Osteocyte (in vitro differentiated cells): Measurements from ENCODE around the gene HIBCH. TPM values are rescaled to one million over a fixed set of nuclear protein-coding genes. Genes with fewer than 3 reads are reported as not detected.
"Not testable (repeated sequence)": the region's sequence is repeated elsewhere in the genome, so short reads cannot be mapped to it uniquely, and the experiment has no call there.

Experiments used
- DNase-seq: peaks from one replicate; pipeline ENCODE4 v3.0.0; 2021; ENCODE audit warnings: mixed read lengths; ENCODE audit not compliant: unreplicated experiment; ENCODE audit errors: extremely low spot score
- H3K27ac Mint-ChIP-seq: one replicate; pipeline ENCODE4 v1.8.0; 2021; ENCODE audit warnings: mild to moderate bottlenecking, mixed read lengths; ENCODE audit not compliant: unreplicated experiment
- H3K27me3 Mint-ChIP-seq: one replicate; pipeline ENCODE4 v1.8.0; 2021; ENCODE audit warnings: mixed read lengths; ENCODE audit not compliant: unreplicated experiment
- H3K36me3 Mint-ChIP-seq: one replicate; pipeline ENCODE4 v1.8.0; 2021; ENCODE audit warnings: mixed read lengths; ENCODE audit not compliant: unreplicated experiment
- H3K4me1 Mint-ChIP-seq: one replicate; pipeline ENCODE4 v1.8.0; 2021; ENCODE audit warnings: mixed read lengths; ENCODE audit not compliant: unreplicated experiment
- H3K4me3 Mint-ChIP-seq: one replicate; pipeline ENCODE4 v1.8.0; 2021; ENCODE audit warnings: mild to moderate bottlenecking, moderate library complexity, mixed read lengths; ENCODE audit not compliant: unreplicated experiment
- H3K9me3 Mint-ChIP-seq: one replicate; pipeline ENCODE4 v1.8.0; 2021; ENCODE audit warnings: mixed read lengths; ENCODE audit not compliant: unreplicated experiment
- total RNA-seq: library from RNA; stranded (reverse); gene quantifications from 2 replicates; pipeline ENCODE4 v1.2.1, GENCODE V29; 2021
- TF ChIP-seq, protein P1 (sequence below): fragments of 200-600 bp; sonication (generic); IDR thresholded peaks from 2 replicates; pipeline ENCODE4 v1.5.0; 2021; ENCODE audit warnings: antibody characterized with exemption, mild to moderate bottlenecking, moderate library complexity

Gene HIBCH
- total RNA-seq, 1 donor from 2014 or later = 28.4 TPM

DNA sequence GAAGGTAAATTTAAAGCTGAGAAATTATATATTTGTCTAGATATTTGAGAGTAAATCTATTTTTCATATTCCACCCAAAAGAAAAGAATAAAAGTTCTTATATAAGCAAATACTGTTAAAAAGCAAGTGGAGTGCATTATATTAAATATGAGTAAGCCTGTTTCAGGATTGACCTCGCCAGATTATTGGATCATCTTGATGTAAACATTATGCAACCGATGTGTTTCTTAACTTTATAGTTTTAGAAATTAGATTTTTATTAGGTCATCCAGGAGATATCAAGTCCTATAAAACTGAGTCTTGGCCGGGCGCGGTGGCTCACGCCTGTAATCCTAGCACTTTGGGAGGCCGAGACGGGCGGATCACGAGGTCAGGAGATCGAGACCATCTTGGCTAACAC lies 156.8 kb downstream of the HIBCH start:
- peaks cover 12% of the 10 kb centered on the region for H3K9me3 Mint-ChIP-seq
- H3K4me3 Mint-ChIP-seq = no peak overlapping the region
- no peaks in the 10 kb centered on the region for H3K27me3 Mint-ChIP-seq
- H3K27ac Mint-ChIP-seq = no peak overlapping the region
- H3K36me3 Mint-ChIP-seq = no peaks in the 10 kb centered on the region
- H3K4me1 Mint-ChIP-seq = no peaks in the 10 kb centered on the region
- no peak for DNase-seq
- TF ChIP-seq, protein P1, sequence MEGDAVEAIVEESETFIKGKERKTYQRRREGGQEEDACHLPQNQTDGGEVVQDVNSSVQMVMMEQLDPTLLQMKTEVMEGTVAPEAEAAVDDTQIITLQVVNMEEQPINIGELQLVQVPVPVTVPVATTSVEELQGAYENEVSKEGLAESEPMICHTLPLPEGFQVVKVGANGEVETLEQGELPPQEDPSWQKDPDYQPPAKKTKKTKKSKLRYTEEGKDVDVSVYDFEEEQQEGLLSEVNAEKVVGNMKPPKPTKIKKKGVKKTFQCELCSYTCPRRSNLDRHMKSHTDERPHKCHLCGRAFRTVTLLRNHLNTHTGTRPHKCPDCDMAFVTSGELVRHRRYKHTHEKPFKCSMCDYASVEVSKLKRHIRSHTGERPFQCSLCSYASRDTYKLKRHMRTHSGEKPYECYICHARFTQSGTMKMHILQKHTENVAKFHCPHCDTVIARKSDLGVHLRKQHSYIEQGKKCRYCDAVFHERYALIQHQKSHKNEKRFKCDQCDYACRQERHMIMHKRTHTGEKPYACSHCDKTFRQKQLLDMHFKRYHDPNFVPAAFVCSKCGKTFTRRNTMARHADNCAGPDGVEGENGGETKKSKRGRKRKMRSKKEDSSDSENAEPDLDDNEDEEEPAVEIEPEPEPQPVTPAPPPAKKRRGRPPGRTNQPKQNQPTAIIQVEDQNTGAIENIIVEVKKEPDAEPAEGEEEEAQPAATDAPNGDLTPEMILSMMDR = no peak

DNA sequence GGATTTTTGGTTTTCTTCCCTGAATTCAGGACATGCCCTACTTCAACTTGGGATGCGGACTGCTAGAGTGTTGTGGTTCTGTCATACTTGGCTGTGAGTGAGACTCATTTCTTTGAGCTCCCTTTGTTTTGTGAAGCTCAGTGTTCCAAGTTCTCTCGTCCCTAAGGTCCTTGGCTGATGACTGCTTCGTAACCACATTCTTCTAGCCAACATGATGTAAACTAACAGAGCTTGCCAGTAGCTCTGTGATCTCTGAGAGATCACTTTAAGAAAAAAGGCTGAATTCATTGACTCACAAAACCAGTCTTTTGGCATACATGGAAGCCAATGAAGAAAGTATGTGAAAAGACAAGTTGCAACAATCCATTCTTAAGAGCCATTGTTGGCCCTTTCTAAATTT lies 160.2 kb downstream of the HIBCH start:
- Mint-ChIP-seq H3K36me3 (no peaks in the 10 kb centered on the region), H3K9me3 (no peaks in the 10 kb centered on the region)

DNA sequence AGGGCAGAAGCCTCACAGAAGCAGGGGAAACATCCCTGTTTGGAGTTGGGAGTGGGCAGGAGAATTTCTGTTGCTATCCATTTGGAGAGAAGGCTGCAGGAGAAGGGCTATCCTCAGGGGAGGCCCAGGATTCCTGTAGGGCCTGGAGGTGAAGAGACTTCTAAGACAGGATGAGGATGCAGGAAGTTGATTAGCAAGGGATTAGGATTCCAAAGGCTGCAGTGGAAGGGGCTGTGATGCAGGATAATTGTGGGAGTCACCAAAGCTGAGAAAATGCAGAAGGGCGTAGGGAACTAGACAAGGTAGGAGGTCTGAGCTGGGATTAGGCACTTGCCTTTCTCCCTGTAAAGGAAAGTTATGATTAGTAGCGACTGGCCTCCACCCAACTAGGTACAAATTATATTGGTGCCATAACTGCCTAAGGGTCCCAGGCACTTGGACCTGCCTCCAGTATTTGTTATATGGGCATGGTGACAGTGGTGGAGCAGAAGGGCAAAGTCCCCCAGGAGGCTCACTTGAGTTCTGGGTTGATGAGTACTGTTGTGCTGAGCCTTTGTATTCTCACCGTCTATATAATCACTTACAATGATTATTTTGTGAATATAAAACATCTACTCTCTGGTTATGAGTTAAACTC lies 160.7 kb downstream of the HIBCH start:
- Mint-ChIP-seq H3K4me1 (no peaks in the 10 kb centered on the region), H3K4me3 (no peak overlapping the region), H3K36me3 (no peaks in the 10 kb centered on the region), H3K27ac (no peak overlapping the region), H3K27me3 (no peaks in the 10 kb centered on the region), H3K9me3 (no peaks in the 10 kb centered on the region)
- DNase-seq = no peak
- TF ChIP-seq, protein P1 = no peak

More for the DNA sequence above, 160.2 kb downstream of the HIBCH start:
- Mint-ChIP-seq H3K27me3 (no peaks in the 10 kb centered on the region), H3K27ac (no peak overlapping the region), H3K4me3 (no peak overlapping the region), H3K4me1 (no peaks in the 10 kb centered on the region)
- no peak for DNase-seq
- TF ChIP-seq, protein P1 = no peak

DNA sequence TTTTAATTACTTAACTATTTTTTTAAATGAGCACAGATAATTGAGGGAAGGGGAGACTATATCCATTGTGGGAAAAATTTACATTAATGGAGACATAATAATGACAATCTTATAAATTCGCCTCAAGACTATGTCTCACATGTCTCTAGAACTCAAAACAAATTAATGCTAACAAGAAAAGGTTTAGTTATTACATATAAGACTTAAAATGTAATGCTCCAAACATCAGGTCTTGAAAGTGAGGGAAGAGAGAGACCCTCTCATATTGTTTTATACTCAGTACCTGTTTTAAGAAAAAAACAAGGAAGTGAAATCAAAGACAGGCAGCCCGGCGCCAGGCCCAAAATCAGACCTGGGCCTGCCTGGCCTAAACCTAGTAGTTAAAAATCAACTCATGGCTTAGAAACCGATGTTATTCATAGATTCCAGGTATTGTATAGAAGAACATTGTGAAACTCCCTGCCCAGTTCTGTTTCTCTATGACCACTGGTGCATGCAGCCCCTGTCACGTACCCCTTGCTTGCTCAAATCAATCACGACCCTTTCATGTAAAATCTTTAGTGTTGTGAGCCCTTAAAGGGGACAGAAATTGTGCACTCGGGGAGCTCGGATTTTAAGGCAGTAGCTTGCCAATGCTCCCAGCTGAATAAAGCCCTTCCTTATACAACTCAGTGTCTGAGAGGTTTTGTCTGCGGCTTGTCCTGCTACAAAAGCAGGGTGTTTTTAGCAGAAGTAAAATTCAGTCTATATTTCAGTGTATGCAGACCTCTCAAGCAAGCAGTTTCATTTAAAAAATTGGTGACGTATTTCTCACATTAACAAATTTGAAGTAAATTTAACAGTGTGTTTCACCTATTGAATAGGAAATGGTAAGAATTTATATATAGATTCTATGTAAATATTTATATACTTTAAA lies 161.8 kb downstream of the HIBCH start:
- not testable (repeated sequence) for H3K27me3 Mint-ChIP-seq, H3K4me1 Mint-ChIP-seq, H3K4me3 Mint-ChIP-seq, DNase-seq, H3K36me3 Mint-ChIP-seq, H3K27ac Mint-ChIP-seq, H3K9me3 Mint-ChIP-seq

DNA sequence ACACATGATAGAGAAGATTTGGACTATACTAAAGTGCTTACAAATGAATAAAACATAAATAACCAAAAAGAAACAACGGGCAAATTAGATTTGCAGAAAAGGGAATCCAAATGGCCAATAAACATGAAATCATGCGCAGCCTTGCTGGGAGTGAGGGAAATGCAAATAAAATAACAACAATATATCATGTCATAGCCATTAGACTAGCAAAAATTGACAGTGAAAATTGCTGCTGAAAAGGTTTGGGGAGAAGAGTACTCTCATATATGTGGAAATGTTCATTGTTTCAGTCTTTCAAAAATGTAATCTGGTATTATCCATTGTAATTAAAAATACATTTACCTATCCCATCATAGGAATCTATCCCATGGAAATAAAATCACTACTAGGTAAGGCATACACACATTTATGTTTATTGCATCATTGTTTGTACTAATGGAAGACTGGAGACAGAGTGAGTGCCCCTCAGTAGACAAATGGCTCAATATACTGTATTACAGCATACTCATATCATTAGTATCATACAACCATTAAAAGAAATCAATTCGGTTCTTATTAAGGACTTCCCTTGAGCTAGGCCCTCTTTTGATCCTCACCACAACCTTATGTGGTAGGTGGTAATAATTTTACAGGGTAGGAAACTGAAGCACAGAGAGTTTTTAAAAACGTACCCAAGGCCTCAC lies 163.0 kb downstream of the HIBCH start:
- no peaks in the 10 kb centered on the region for H3K27me3 Mint-ChIP-seq
- TF ChIP-seq, protein P1 = no peak
- no peak for DNase-seq
- H3K9me3 Mint-ChIP-seq = no peaks in the 10 kb centered on the region
- H3K4me1 Mint-ChIP-seq = no peaks in the 10 kb centered on the region
- H3K27ac Mint-ChIP-seq = no peak overlapping the region
- no peaks in the 10 kb centered on the region for H3K36me3 Mint-ChIP-seq
- no peak overlapping the region for H3K4me3 Mint-ChIP-seq

Other genes with a start within 250 kb of the HIBCH start
- 17.3 and 18.2 TPM in 2 replicates for gene INPP1, start 23.8 kb upstream of the HIBCH start, total RNA-seq
- 7.1 and 12.1 TPM in 2 replicates for gene MFSD6, start 88.5 kb upstream of the HIBCH start, total RNA-seq
- 11.7 and 11.9 TPM in 2 replicates for gene NEMP2, start 214.9 kb upstream of the HIBCH start, total RNA-seq